ENCODE data around the gene RUNX2. TPM values are rescaled to one million over a fixed set of nuclear protein-coding genes. Genes with fewer than 3 reads are reported as not detected.
A peak's percentile ranks its signal among the peaks of the same experiment; 100 is the strongest.

The RUNX2 gene
- total RNA-seq, 2 experiments from 2014 or later, result 33.4 to 34.9 TPM

DNA sequence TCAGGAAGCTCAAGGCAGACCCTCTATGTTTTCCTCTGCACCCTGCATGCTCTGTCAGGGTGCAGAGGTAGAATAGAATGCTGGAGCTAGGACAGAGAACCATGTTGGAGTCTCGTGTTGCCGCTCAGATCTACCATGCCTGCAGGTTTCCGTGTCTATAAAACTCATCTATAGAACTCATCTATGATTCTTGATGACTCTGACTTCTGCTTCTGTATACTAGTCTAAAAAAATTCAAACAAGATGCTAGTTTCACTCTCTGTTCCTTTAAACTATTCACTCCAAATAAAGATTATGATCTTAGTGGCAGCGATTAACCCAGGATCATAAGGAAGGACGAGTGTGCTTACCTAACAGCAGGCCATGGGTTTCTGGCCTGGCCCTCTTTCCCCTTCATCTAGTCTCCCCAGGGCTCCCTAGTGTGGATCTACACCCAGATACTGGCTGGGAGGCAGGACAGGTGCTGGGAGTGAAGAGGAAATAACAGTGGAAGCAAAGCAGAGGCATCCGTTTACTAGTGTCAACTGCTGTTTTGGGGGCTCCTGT lies 212.3 kb downstream of the RUNX2 start:
- H3K27ac Mint-ChIP-seq, result no peak overlapping the region
- no peaks in the 10 kb centered on the region for H3K9me3 Mint-ChIP-seq
- ChIA-PET CTCF (no interaction called here), POLR2A (no interaction called here)
- H3K4me3 Mint-ChIP-seq, result no peak overlapping the region
- intact Hi-C loops (cut with micrococcal nuclease), result loop anchor here (5.0 kb wide), 1 partner anchor 103 kb away; no protein-coding TSS in a partner anchor
- DNase-seq, result no peak
- peaks cover 60% of the 10 kb centered on the region for H3K36me3 Mint-ChIP-seq
- peaks cover 31% of the 10 kb centered on the region for H3K4me1 Mint-ChIP-seq (ENCODE audit: low read depth)
- no peaks in the 10 kb centered on the region for H3K27me3 Mint-ChIP-seq

DNA sequence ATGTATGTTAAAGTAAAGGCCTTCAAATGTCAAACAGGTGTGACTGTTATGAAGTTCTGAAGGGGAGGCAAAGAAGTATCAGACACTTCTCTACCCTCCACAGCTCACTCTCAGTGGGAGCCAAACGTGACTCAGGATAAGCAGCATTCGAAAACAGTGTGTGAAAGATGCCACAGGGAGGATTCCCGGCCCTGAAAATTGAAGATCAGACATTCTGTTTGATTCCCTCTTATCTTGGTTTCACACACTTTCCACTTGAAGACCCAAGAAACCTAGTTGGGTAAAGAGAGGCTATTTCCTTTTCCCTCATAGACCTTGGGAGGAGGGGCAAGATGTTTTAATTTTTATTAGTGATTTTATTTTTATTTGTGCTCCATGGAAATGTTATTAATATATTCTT lies 213.8 kb downstream of the RUNX2 start:
- Mint-ChIP-seq H3K4me3 (no peak overlapping the region), H3K27me3 (no peaks in the 10 kb centered on the region), H3K4me1 (ENCODE audit: low read depth) (peaks cover 31% of the 10 kb centered on the region), H3K27ac (no peak overlapping the region), H3K9me3 (no peaks in the 10 kb centered on the region), H3K36me3 (peaks cover 58% of the 10 kb centered on the region)
- intact Hi-C loops (cut with micrococcal nuclease), result loop anchor here (5.0 kb wide), 1 partner anchor 105 kb away; no protein-coding TSS in a partner anchor
- ChIA-PET CTCF (no interaction called here), POLR2A (no interaction called here)
- DNase-seq, result no peak

DNA sequence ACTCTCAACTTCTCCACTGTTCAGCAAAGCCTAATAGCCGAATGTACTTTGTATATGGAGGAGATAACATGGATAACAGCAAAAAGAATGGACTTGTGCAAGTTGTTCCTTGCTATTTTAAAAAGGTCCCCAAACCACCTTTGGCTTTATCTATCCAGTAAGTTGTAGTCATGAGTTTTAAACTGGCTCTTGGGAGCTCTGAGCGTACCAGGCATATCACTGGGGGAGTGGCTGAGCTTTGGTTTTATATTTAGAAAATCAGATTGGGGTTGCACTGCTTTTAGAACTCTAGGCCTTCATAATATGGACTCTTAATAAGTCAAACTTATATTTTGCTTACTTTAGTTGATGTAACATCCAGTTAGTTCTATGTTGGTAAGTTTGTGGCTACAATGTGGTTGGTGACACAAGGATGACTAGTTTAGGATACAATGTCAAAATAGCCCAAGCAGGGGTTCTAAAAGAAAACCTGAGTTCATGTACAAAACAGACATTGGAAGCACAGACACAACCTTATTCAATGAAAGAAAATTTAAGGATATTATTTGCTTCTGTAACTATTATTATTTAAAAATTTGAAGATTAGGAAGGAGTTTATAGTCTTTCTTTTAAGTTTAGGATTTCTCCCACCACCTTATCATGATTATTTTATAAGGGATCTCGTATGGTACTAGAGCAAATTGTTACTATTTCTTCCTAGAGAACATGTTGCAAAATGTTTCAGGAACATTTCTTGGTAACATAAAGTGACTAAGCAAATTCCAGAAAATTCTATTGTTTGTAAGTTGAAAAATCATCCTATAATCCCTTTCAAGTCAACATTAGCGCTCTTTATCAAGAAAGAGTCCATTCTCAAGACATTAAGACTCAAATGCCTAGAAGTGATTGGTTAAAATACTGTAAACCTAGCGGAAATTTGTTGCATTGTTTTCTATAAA lies 215.4 kb downstream of the RUNX2 start:
- no peak for DNase-seq
- H3K4me1 Mint-ChIP-seq (ENCODE audit: low read depth), result peaks cover 32% of the 10 kb centered on the region
- peak overlapping the region; percentile 63 for H3K27ac Mint-ChIP-seq
- POLR2A ChIA-PET, result no interaction called here
- H3K36me3 Mint-ChIP-seq, result peaks cover 68% of the 10 kb centered on the region
- H3K4me3 Mint-ChIP-seq, result no peak overlapping the region
- intact Hi-C loops (cut with micrococcal nuclease), result loop anchor here (5.0 kb wide), 1 partner anchor 106 kb away; no protein-coding TSS in a partner anchor
- H3K9me3 Mint-ChIP-seq, result no peaks in the 10 kb centered on the region
- CTCF ChIA-PET, result interaction anchor here (0.9 kb wide), 1 partner anchor 171 kb away, joined by 3 read pairs; no protein-coding TSS in a partner anchor
- no peaks in the 10 kb centered on the region for H3K27me3 Mint-ChIP-seq

DNA sequence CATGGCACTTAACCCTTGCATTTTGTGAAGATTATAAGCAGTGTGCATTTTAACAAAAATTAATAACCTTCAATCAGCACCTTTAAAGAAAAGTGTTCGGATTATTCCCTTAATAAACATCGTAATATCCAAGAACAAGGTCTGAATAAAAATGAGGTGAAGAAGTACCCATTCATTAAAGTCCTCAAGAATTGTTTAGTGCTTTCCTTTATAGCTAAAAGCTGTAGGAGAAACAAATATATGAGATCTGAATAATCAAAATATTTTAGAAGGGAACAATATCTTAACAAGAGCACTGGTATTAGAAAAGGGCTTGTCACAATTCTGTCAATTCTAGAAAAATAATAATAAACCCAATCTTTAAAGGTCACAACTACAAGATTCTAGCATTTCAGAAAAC lies 217.3 kb downstream of the RUNX2 start:
- POLR2A ChIA-PET, result no interaction called here
- Mint-ChIP-seq H3K4me1 (ENCODE audit: low read depth) (peaks cover 29% of the 10 kb centered on the region), H3K4me3 (no peak overlapping the region), H3K27ac (no peak overlapping the region), H3K27me3 (no peaks in the 10 kb centered on the region), H3K9me3 (no peaks in the 10 kb centered on the region), H3K36me3 (peaks cover 64% of the 10 kb centered on the region)
- DNase-seq, result no peak
- intact Hi-C loops (cut with micrococcal nuclease), result no loop called here
- CTCF ChIA-PET, result interaction anchor here (1.3 kb wide), 1 partner anchor 1070 kb away, joined by 4 read pairs; no protein-coding TSS in a partner anchor

DNA sequence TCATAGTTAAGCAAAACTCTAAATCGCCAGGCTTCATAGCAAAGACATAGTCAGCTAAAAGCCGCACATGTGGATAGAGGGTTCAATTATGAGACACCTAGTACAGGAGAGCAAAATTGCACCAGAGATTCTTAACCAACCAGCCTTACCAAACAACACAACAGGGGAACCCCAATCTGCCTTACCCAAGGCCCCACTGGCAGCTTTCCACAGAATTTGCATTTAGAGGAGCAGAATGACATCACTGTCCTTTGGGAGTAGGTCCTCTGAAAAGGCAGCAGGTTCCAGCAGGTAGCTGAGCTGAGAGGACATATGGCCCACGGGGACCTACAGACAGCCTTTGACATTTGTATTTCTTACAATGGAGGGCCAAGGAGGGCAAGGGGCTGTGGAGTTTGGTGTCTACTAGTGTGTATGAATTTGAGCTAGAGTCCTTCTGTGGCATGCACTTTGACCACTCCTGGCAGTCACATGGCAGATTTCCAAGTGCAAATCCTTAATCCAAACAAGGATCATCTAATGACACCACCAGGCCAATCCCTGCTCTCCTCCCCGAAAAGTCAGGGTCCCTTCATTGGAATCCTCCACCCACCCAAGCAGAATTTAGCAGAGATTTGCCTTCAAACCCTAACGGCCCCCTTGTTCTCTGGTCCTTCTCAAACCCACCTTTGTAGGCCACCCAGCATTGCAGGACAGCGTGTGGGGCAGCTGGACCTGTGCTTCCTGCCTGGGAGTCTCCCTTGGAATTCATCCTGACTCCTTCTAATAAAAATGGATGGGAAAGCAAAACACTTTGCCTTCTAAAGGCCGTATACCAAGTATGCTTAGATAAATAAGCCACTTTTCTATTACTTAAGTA lies 220.8 kb downstream of the RUNX2 start:
- Mint-ChIP-seq H3K4me3 (no peak overlapping the region), H3K4me1 (ENCODE audit: low read depth) (peaks cover 21% of the 10 kb centered on the region), H3K9me3 (no peaks in the 10 kb centered on the region), H3K27ac (no peak overlapping the region), H3K36me3 (peaks cover 40% of the 10 kb centered on the region), H3K27me3 (no peaks in the 10 kb centered on the region)
- CTCF ChIA-PET, result no interaction called here
- POLR2A ChIA-PET, result interaction anchor here (1.0 kb wide), 1 partner anchor 35 kb away, joined by 3 read pairs; no protein-coding TSS in a partner anchor
- intact Hi-C loops (cut with micrococcal nuclease), result no loop called here
- peak; percentile 44 for DNase-seq

DNA sequence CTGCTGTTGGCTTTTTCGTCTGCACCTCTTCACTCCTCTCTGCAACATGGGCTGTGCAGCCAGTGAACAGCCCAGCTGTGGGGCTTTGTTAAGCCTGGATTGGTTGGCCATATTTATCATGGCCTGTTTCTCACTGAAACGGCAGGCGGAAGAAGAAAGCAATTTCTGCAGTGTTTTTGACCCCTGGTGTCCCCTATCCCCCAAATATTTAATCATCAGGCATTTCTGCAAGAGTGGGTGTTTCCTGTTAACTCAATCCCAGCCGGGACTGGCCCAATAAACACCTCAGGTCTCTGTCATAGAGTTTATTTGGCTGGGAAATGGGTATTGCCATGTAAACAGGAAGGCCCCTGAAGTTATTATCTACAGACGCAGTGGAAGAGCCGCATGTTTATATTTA lies 224.4 kb downstream of the RUNX2 start:
- H3K27me3 Mint-ChIP-seq, result no peaks in the 10 kb centered on the region
- no peaks in the 10 kb centered on the region for H3K9me3 Mint-ChIP-seq
- no peak overlapping the region for H3K4me3 Mint-ChIP-seq
- peaks cover 30% of the 10 kb centered on the region for H3K4me1 Mint-ChIP-seq (ENCODE audit: low read depth)
- CTCF ChIA-PET, result interaction anchor here (0.6 kb wide), 1 partner anchor 317 kb away, joined by 3 read pairs; no protein-coding TSS in a partner anchor
- peaks cover 26% of the 10 kb centered on the region for H3K36me3 Mint-ChIP-seq
- H3K27ac Mint-ChIP-seq, result no peak overlapping the region
- POLR2A ChIA-PET, result no interaction called here
- no peak for DNase-seq
- intact Hi-C loops (cut with micrococcal nuclease), result no loop called here

DNA sequence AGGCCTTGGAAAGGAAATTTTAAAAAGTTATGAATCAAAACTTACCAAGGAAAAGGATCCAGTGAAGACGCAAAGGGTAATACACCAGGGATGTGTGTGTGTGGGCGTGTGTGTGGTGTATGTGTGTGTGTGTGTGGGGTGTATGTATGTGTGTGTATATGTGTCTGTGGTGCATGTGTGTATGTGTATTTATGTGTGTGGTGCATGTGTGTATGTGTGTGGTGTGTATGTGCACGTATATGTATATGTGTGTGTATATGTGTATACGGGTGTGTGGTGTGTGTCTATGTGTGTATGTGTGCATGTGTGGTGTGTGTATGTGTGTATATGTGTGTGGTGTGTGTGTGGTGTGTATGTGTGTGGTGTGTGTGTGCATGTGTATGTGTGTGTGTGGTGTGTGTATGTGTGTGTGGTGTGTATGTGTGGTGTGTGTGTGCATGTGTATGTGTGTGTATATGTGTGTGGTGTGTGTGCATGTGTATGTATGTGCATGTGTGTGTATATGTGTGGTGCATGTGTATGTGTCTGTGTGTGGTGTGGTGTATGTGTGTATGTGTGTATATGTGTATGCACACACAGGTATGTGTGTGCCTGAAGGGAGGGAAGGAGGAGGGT lies 225.7 kb downstream of the RUNX2 start:
- POLR2A ChIA-PET, result no interaction called here
- no peak overlapping the region for H3K4me3 Mint-ChIP-seq
- peaks cover 18% of the 10 kb centered on the region for H3K36me3 Mint-ChIP-seq
- H3K27me3 Mint-ChIP-seq, result no peaks in the 10 kb centered on the region
- no peak for DNase-seq
- no peaks in the 10 kb centered on the region for H3K9me3 Mint-ChIP-seq
- CTCF ChIA-PET, result interaction anchor here (1.0 kb wide), 1 partner anchor 1078 kb away, joined by 3 read pairs; no protein-coding TSS in a partner anchor
- H3K27ac Mint-ChIP-seq, result no peak overlapping the region
- H3K4me1 Mint-ChIP-seq (ENCODE audit: low read depth), result peaks cover 32% of the 10 kb centered on the region
- intact Hi-C loops (cut with micrococcal nuclease), result no loop called here

DNA sequence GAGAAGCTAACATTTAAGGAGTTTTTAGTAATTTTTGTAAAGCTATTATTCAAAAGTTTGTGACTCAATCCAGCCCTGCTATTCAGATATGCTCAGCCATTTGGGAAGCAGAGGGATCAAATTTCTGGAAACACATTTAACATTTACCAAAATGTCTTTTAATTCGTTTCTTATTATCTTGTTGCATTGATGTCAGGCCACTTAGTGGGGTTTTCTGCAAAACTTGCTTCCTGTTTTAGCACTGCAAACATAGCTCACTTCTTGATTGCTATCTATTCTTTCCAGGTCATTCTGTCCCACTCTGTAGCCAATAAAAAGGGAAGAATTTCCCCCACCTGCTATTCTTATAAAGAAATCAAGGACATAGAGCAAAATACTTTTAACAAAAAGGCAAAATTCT lies 226.5 kb downstream of the RUNX2 start:
- Mint-ChIP-seq H3K36me3 (peaks cover 20% of the 10 kb centered on the region), H3K9me3 (no peaks in the 10 kb centered on the region), H3K4me1 (ENCODE audit: low read depth) (peaks cover 39% of the 10 kb centered on the region), H3K4me3 (no peak overlapping the region), H3K27me3 (no peaks in the 10 kb centered on the region), H3K27ac (no peak overlapping the region)
- intact Hi-C loops (cut with micrococcal nuclease), result no loop called here
- ChIA-PET CTCF (interaction anchor here (0.6 to 1.0 kb wide), 2 partner anchors 217 to 1079 kb away, joined by 3 read pairs; no protein-coding TSS in a partner anchor), POLR2A (interaction anchor here (0.7 kb wide), 1 partner anchor 32 kb away, joined by 3 read pairs; no protein-coding TSS in a partner anchor)
- DNase-seq, result no peak

DNA sequence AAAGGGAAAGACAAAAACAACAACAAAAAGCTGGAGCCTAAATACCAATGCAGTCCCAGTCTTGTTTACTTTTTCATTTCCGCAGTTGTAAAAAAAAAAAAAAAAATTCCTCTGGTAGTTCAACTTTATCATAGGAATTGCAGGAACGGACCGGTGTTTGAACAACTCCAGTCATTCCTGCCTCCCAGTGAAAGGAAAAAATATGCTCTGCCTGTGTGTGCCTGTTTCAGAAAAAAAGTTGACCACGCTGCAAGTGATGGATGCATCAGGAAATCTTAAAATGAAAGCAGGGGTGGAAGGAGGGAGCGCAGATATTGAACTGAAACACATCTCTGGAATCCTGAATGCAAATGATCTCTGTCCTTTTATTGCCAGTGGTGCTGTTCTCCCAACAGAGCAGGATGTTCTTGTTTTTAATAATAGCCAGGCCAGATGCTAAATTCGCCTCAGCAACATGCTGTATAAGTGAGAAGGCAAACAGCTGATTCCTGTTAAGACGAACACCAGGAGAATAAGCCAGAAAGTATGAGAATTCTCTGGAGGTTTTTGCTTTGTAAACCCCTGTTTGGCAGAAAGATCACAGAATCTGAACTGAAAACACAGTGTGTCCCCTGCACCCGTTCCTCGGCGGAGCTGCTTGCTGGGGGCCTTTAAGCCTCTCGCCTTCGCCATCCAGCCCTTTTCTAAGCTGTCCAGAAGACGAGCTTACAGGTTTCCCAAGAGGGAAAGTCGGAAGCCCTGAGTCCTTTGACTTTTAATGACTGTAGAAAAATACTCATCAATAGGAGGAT lies 228.0 kb downstream of the RUNX2 start:
- Mint-ChIP-seq H3K4me1 (ENCODE audit: low read depth) (peaks cover 49% of the 10 kb centered on the region), H3K36me3 (peaks cover 18% of the 10 kb centered on the region), H3K27ac (no peak overlapping the region), H3K9me3 (no peaks in the 10 kb centered on the region), H3K27me3 (no peaks in the 10 kb centered on the region), H3K4me3 (no peak overlapping the region)
- intact Hi-C loops (cut with micrococcal nuclease), result no loop called here
- ChIA-PET CTCF (no interaction called here), POLR2A (no interaction called here)
- DNase-seq, result no peak

DNA sequence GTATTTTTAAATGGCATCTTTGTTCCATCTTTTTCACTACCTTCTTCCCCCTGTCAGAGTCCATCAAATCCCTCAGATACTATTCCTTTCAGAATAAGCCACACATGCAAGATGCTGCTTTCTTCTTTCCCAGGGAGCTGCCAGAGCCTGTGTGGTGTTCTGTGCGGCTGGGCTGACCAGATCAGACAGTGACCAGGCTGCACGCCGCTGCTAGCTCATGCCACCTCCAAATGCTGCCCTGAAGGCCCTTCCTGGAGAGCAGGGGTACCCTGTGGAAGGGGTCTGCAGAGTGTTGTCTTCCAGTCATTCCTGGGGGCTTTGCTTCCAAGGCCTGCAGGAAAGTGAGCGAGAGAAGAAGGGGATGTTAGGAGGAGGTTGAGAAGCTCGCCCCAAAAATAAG lies 228.7 kb downstream of the RUNX2 start:
- Mint-ChIP-seq H3K4me3 (no peak overlapping the region), H3K4me1 (ENCODE audit: low read depth) (peaks cover 51% of the 10 kb centered on the region), H3K27ac (no peak overlapping the region), H3K9me3 (no peaks in the 10 kb centered on the region), H3K27me3 (no peaks in the 10 kb centered on the region), H3K36me3 (peaks cover 18% of the 10 kb centered on the region)
- ChIA-PET POLR2A (no interaction called here), CTCF (no interaction called here)
- intact Hi-C loops (cut with micrococcal nuclease), result no loop called here
- no peak for DNase-seq

DNA sequence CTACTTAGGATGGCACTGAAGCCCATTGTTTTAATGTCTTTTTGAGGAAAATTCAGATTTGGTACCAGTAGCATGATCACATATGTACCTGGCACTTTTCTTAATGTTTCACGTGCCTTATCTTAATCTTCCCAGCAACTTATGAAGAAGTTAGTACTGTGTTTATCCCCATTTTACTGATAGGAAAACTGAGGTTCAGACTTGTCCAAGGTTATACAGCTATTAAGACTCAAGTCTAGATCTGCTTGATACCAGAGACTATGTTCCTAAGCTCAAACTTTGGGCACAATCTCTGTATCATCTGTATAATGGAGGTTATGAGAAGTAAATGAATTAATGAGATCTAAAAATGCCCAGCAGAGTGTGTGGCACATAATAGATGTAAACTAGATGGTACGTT lies 229.3 kb downstream of the RUNX2 start:
- ChIA-PET POLR2A (no interaction called here), CTCF (no interaction called here)
- Mint-ChIP-seq H3K27me3 (no peaks in the 10 kb centered on the region), H3K4me3 (no peak overlapping the region), H3K36me3 (peaks cover 20% of the 10 kb centered on the region), H3K27ac (peak overlapping the region; percentile 19), H3K4me1 (ENCODE audit: low read depth) (peaks cover 49% of the 10 kb centered on the region), H3K9me3 (no peaks in the 10 kb centered on the region)
- intact Hi-C loops (cut with micrococcal nuclease), result no loop called here
- DNase-seq, result no peak
